ENCODE measurements around the gene TFEB. TPM values are rescaled to one million over a fixed set of nuclear protein-coding genes. Genes with fewer than 3 reads are reported as not detected.

Gene TFEB
- total RNA-seq (25.8 and 41.0 TPM in 2 replicates), polyA plus RNA-seq (34.0 and 57.8 TPM in 2 replicates)

- Histone ChIP-seq H3K27ac (peak within 1 kb of the TSS; percentile 64), H3K4me3 (peak within 1 kb of the TSS; percentile 68), H3K36me3 (no peaks in the 10 kb centered on the region), H3K9me3 (ENCODE audit: low read depth) (no peaks in the 10 kb centered on the region), H3K4me1 (ENCODE audit: low read depth) (peaks cover 14% of the 10 kb centered on the region), H3K27me3 (no peaks in the 10 kb centered on the region)
- DNase-seq (ENCODE audit: low read depth in 1 of 2, low spot score in 1 of 2): peak; percentile 93 to 95
- peak; percentile 83 for TF ChIP-seq CTCF (IDR thresholded peaks at IDR 0.05; ENCODE audit: low read depth, low read length)
Observed at GRCh38 chr6:41735427-41736185, at the start of gene TFEB. TSS of gene TFEB (minus strand) at chr6:41735608. CDS start at chr6:41691213, 44,395 bp downstream.

GRCh38 chr6:41784581-41785171, 49.3 kb upstream of the TFEB start:
- H3K9me3 ChIP-seq (ENCODE audit: low read depth): no peaks in the 10 kb centered on the region
- TF ChIP-seq CTCF (IDR thresholded peaks at IDR 0.05; ENCODE audit: low read depth, low read length): no peak

DNA sequence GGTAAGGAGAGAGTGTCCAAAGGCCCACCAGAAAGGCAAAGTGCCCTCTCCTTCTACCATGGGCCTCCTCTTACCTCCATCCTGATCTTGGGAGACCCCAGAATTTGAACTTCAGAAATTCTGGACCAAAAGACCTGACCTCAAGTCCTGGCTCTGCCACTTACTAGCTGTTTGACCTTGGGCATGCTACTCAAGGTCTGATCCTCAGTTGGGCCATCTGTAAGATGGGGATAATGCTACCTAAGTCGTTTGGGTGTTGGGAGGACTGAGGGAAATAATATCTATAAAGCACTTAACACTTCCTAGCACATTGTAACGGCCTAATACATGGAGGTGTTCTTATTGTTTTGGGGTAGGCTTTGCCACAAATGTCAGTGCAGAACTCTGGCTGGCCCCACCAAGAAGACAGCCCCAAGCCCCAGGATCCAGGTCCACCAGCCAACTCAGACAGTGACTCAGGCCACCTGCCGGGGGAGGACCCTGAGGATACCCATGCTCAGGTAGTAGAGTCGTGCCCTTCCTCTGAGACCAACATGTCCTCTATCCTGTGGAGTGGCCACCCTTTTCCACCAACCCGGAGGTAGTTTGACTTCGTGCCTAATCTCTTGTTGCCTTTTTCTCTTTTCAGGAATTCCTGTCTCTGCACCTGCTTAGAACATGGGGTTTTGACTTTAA, 47.8 kb upstream of the TFEB start:
- no peaks in the 10 kb centered on the region for H3K9me3 ChIP-seq (ENCODE audit: low read depth)

More at GRCh38 chr6:41784581-41785171, 49.3 kb upstream of the TFEB start:
- Histone ChIP-seq H3K4me1 (ENCODE audit: low read depth) (peaks cover 22% of the 10 kb centered on the region), H3K36me3 (no peaks in the 10 kb centered on the region), H3K27me3 (no peaks in the 10 kb centered on the region), H3K4me3 (no peak overlapping the region), H3K27ac (no peak overlapping the region)
- peak in 1 of 2 donors; percentile 49 for DNase-seq (ENCODE audit: low read depth in 1 of 2, low spot score in 1 of 2)

DNA sequence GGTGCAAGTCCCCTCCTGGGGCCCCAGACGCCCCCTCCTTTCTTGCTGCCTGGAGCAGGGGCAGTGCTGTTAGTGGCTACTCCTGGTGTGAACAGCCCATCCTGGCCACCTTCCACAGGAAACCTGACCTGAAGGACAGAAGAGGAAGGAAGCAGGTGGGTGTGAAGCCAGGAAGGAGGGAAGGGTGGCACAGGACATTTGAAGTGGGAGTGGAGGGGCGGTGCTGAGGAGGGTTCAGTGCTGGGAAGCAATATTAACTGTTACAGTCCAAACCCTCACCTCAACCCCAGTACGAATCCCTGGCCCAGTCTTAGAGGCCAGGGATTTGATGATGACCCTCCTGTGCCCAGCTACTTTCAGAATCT, 45.9 kb upstream of the TFEB start:
- Histone ChIP-seq H3K27ac (peak overlapping the region; percentile 75), H3K4me3 (peak overlapping the region; percentile 68), H3K27me3 (no peaks in the 10 kb centered on the region), H3K4me1 (ENCODE audit: low read depth) (peaks cover 26% of the 10 kb centered on the region), H3K36me3 (no peaks in the 10 kb centered on the region), H3K9me3 (ENCODE audit: low read depth) (no peaks in the 10 kb centered on the region)
- TF ChIP-seq CTCF (IDR thresholded peaks at IDR 0.05; ENCODE audit: low read depth, low read length): no peak
- peak in 1 of 2 donors; percentile 12 for DNase-seq (ENCODE audit: low read depth in 1 of 2, low spot score in 1 of 2)

More for the DNA sequence above, 47.8 kb upstream of the TFEB start:
- no peak for DNase-seq (ENCODE audit: low read depth in 1 of 2, low spot score in 1 of 2)
- Histone ChIP-seq H3K36me3 (no peaks in the 10 kb centered on the region), H3K4me1 (ENCODE audit: low read depth) (peaks cover 26% of the 10 kb centered on the region), H3K27ac (no peak overlapping the region), H3K4me3 (no peak overlapping the region), H3K27me3 (no peaks in the 10 kb centered on the region)
- TF ChIP-seq CTCF (IDR thresholded peaks at IDR 0.05; ENCODE audit: low read depth, low read length): no peak

DNA sequence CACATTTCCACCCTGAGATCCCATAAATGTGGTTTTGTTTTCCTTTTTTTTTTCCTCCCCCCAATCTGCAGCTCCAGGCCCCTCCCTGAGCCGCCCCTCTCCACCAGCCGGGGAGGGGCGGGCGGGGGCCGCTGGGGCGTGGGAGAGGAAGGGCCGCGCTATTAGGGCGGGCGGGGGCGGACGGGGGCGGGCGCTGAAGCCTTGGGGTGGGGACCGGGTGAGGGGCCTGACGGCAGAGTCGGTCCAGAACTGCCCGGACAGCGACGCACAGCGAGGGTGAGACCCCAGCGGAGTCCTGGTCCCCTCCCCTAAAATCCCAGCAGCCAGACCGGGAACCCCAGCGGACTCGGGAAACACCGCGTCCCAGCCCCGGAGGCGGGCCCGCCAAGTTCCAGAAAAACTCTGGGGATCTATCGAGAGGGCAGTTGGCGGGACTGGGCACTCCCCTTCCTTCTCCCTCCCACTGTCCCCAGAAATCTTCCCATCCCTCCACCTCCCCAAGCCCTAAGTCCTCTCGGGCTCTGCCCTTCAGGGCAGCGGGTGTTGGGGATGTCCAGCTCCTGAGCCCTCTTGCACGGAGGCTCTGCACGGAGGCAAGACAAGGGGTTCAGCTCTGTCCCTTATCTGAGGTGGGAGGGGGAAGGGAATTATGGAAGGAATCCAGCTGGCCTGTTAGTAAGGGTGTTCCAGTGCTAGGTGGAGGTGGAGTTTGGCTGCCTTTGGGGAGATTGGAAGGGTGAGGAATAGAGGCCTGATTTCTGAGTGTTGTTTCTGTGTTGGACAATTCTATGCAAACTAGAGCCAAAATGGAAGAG, 45.4 kb upstream of the TFEB start, which contains the start of gene PRICKLE4:
PRICKLE4 (plus strand) TSS at position 232 of the 815 bp plus-strand sequence. CDS start 2,692 bp downstream, outside the sequence.
- Histone ChIP-seq H3K36me3 (no peaks in the 10 kb centered on the region), H3K27me3 (no peaks in the 10 kb centered on the region), H3K4me1 (ENCODE audit: low read depth) (peaks cover 22% of the 10 kb centered on the region), H3K27ac (peak within 1 kb of the TSS; percentile 75), H3K4me3 (peak within 1 kb of the TSS; percentile 68), H3K9me3 (ENCODE audit: low read depth) (no peaks in the 10 kb centered on the region)
- no peak for TF ChIP-seq CTCF (IDR thresholded peaks at IDR 0.05; ENCODE audit: low read depth, low read length)
- peak; percentile 56 to 69 for DNase-seq (ENCODE audit: low read depth in 1 of 2, low spot score in 1 of 2)

Measured in cardiac muscle cell (in vitro differentiated cells and primary cell).